Esophagus squamous epithelium (tissue), 5 donors: ENCODE measurements around the gene ARHGAP26. TPM values are rescaled to one million over a fixed set of nuclear protein-coding genes. Genes with fewer than 3 reads are reported as not detected.

Experiments
- DNase-seq: peaks from one replicate; lab custom pipeline; 2025; lab: John Stamatoyannopoulos, UW
- H3K27ac ChIP-seq, 4 donors: fragments of 200-600 bp; sonication (generic); one replicate each; pipeline ENCODE4 v1.5.1; 2016 to 2019; ENCODE audit warnings: mild to moderate bottlenecking in 1 of 4
- H3K27me3 ChIP-seq, 4 donors: fragments of 200-600 bp; sonication (generic); 1 replicate in 3 of 4; 2 replicates in 1 of 4; pipeline versions ENCODE4 v1.5.1 to v1.6.0; 2017 to 2021; ENCODE audit warnings: antibody characterized with exemption in 1 of 4
- H3K36me3 ChIP-seq, 3 donors: fragments of 200-600 bp; sonication (generic); one replicate each; pipeline ENCODE4 v1.5.1; 2016 to 2019
- H3K4me1 ChIP-seq, 3 donors: fragments of 200-600 bp; sonication (generic); one replicate each; pipeline ENCODE4 v1.5.1; 2017 to 2019
- H3K4me3 ChIP-seq, 4 donors: fragments of 200-600 bp; sonication (generic); 1 replicate in 3 of 4; 2 replicates in 1 of 4; pipeline ENCODE4 v1.5.1; 2016 to 2019; ENCODE audit warnings: mild to moderate bottlenecking in 2 of 4, moderate library complexity in 1 of 4
- H3K9me3 ChIP-seq, 3 donors: fragments of 200-600 bp; sonication (generic); one replicate each; pipeline ENCODE4 v1.5.1; 2016 to 2019
- POLR2A ChIP-seq, 4 donors: fragments of 450-650 bp; IDR thresholded peaks; one replicate each; pipeline ENCODE4 v1.6.1; 2017; ENCODE audit warnings: antibody characterized with exemption in 4 of 4, mild to moderate bottlenecking in 4 of 4, moderate library complexity in 3 of 4
- WGBS, 2 donors: methylation state at CpG; one replicate each; pipeline ENCODE4 v1.1.5; 2018; 5-methylcytosine and 5-hydroxymethylcytosine counted together
- intact Hi-C: fragments of 100-400 bp; cut with DNase I; formaldehyde crosslinking; loops from one replicate; pipeline ENCODE4 v1.15.0; 2022
- total RNA-seq, 4 donors: library from RNA; depleted of rRNA; stranded (reverse); fragments of >200 nt; gene quantifications; one replicate each; pipeline ENCODE4 v1.1.0, GENCODE V29; 2016
- TF ChIP-seq, protein P1 (sequence below), 6 experiments: fragments of 450-650 bp in 4 of 6; fragments of 200-600 bp in 2 of 6; sonication (generic) in 2 of 6; IDR thresholded peaks; one replicate each; pipeline ENCODE4 v1.5.1; 2016 to 2019; ENCODE audit warnings: antibody characterized with exemption in 6 of 6, mild to moderate bottlenecking in 4 of 6, moderate library complexity in 4 of 6
- donor health status: DM: yes; HTN: yes; CAD: no.

Gene ARHGAP26
- total RNA-seq, 4 donors from 2014 or later = 4.4 to 18.7 (median 15.4) TPM

DNA sequence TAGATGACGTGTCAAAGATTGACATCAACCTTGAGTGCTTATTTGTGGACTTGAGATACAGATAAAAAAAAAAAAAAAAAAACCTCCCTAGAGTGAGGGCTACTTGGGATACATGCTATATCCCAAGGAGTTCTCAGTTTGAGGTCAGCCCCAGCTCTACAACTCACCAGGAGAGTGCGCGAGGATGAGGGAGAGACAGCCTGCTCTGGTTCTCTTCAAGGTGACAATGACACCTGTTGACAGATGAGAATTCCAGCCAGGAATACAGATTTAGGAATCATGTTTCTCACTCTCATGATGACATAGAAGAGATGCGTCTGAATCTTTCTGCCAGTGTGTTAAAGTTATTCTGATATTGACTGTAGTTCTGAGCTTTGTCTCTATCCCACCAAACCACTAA is 24.9 kb upstream of the ARHGAP26 start:
- no peak overlapping the region for H3K4me3 ChIP-seq

GRCh38 chr5:142746532-142747433 is 23.4 kb upstream of the ARHGAP26 start:
- no peak for DNase-seq
- TF ChIP-seq POLR2A (IDR thresholded peaks at IDR 0.05) = no peak
- TF ChIP-seq, protein P1, sequence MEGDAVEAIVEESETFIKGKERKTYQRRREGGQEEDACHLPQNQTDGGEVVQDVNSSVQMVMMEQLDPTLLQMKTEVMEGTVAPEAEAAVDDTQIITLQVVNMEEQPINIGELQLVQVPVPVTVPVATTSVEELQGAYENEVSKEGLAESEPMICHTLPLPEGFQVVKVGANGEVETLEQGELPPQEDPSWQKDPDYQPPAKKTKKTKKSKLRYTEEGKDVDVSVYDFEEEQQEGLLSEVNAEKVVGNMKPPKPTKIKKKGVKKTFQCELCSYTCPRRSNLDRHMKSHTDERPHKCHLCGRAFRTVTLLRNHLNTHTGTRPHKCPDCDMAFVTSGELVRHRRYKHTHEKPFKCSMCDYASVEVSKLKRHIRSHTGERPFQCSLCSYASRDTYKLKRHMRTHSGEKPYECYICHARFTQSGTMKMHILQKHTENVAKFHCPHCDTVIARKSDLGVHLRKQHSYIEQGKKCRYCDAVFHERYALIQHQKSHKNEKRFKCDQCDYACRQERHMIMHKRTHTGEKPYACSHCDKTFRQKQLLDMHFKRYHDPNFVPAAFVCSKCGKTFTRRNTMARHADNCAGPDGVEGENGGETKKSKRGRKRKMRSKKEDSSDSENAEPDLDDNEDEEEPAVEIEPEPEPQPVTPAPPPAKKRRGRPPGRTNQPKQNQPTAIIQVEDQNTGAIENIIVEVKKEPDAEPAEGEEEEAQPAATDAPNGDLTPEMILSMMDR (IDR thresholded peaks at IDR 0.05) = no peak
- H3K36me3 ChIP-seq = no peaks in the 10 kb centered on the region
- no peaks in the 10 kb centered on the region for H3K27me3 ChIP-seq
- H3K4me1 ChIP-seq = peaks cover 3 to 22% (median 7%) of the 10 kb centered on the region in 3 donors
- intact Hi-C loops = no loop called here
- no peak overlapping the region for H3K27ac ChIP-seq
- no peaks in the 10 kb centered on the region for H3K9me3 ChIP-seq
- 57 to 72% methylated on average over 4 of the region's 4 CpGs for WGBS, 2 donors
- no peak overlapping the region for H3K4me3 ChIP-seq

More for the DNA sequence above, 24.9 kb upstream of the ARHGAP26 start:
- Histone ChIP-seq H3K4me1 (peaks cover 3 to 22% (median 7%) of the 10 kb centered on the region in 3 donors), H3K27ac (no peak overlapping the region), H3K27me3 (no peaks in the 10 kb centered on the region), H3K9me3 (no peaks in the 10 kb centered on the region), H3K36me3 (no peaks in the 10 kb centered on the region)
- TF ChIP-seq, protein P1 (IDR thresholded peaks at IDR 0.05) = no peak
- intact Hi-C loops = no loop called here
- DNase-seq = no peak
- WGBS, 2 donors = 88 to 95% methylated on average over 4 of the region's 4 CpGs

DNA sequence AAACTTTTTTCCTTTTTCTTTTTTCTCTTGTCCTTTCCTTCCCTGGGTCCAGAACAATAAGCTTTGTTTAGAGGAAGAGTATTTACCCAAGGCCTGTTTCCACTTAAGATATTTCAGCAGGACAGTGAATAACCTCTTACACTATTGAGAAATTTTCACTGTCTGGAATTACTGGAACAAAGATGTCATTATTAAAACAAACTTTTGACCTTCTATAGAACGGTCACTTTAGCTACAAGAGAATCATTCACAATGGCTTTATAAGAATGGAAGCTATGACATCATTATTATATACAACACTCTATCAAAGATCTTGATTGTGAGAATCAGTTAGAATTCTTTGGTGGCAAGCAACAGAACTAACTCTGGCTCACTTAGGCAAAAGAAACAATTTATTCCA is 22.0 kb upstream of the ARHGAP26 start:
- Histone ChIP-seq H3K4me3 (no peak overlapping the region), H3K4me1 (peaks cover 3 to 33% (median 9%) of the 10 kb centered on the region in 3 donors), H3K9me3 (no peaks in the 10 kb centered on the region), H3K27ac (peak overlapping the region in 1 of 4 donors; percentile 3), H3K27me3 (no peaks in the 10 kb centered on the region), H3K36me3 (no peaks in the 10 kb centered on the region)
- DNase-seq = no peak
- TF ChIP-seq, protein P1 (IDR thresholded peaks at IDR 0.05) = no peak
- TF ChIP-seq POLR2A (IDR thresholded peaks at IDR 0.05) = no peak
- intact Hi-C loops = no loop called here
- 50 to 75% methylated on average over 1 of the region's 1 CpG for WGBS, 2 donors

DNA sequence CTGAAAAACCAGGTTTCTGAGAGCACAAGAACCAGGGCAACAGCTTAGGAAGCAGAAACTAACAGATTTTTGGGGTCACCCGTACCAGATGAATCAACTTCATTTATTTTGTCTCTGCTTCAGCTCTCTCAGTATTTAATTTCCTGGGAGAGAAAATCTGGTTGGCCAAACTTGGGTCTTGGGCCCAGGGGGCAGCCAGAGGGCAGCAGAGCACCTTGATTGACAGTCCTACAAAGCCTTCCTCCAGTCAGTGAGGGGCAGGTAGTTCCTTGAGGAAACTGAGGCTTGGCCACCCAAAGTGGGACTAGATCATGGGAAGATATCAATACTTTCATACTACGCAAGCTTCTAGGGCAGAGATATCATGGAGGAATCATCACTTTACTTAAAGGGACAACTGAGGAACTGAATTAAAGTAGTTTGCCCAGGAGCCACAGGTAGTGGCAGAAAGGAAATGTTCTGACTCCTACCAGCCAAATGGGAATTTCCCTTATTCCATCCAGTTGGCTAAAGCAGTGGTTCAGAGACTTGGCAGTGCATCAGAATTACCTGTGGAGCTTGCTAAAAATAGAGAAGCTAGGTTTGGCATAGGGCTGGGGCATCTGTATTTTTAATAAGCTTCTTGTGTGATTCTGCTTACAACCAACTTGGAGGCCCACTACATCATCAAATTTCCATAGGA is 21.5 kb upstream of the ARHGAP26 start:
- no peak for TF ChIP-seq POLR2A (IDR thresholded peaks at IDR 0.05)
- TF ChIP-seq, protein P1 (IDR thresholded peaks at IDR 0.05) = peak; percentile 45 to 70 (median 58)
- peaks cover 3 to 33% (median 14%) of the 10 kb centered on the region in 3 donors for H3K4me1 ChIP-seq
- H3K27ac ChIP-seq = peak overlapping the region in 1 of 4 donors; percentile 3
- no peak overlapping the region for H3K4me3 ChIP-seq
- intact Hi-C loops = no loop called here
- H3K27me3 ChIP-seq = no peaks in the 10 kb centered on the region
- no peaks in the 10 kb centered on the region for H3K9me3 ChIP-seq
- H3K36me3 ChIP-seq = no peaks in the 10 kb centered on the region
- no peak for DNase-seq
- WGBS, 2 donors = 73 to 93% methylated on average over 2 of the region's 2 CpGs

DNA sequence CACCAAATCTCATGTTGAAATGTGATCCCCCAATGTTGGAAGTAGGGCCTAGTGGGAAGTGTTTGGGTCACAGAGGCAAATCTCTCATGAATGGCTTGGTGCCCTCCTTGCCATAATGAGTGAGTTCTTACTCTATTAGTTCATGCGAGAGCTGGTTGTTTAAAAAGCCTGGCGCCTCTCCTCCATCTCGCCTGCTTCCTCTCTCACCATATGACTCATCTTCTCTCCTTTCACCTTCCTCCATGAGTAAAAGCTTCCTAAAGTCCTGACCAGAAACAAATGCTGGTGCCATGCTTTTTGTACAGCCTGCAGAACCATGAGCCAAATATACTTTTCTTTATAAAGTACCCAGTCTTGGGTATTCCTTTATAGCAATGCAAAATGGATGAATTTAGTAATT is 20.9 kb upstream of the ARHGAP26 start:
- no peak overlapping the region for H3K27ac ChIP-seq
- WGBS, 2 donors = 26 to 30% methylated on average over 3 of the region's 3 CpGs
- no peak overlapping the region for H3K4me3 ChIP-seq
- TF ChIP-seq, protein P1 (IDR thresholded peaks at IDR 0.05) = no peak
- no peak for TF ChIP-seq POLR2A (IDR thresholded peaks at IDR 0.05)
- DNase-seq = no peak
- H3K9me3 ChIP-seq = no peaks in the 10 kb centered on the region
- no peaks in the 10 kb centered on the region for H3K27me3 ChIP-seq
- peaks cover 3 to 38% (median 15%) of the 10 kb centered on the region in 3 donors for H3K4me1 ChIP-seq
- intact Hi-C loops = no loop called here
- H3K36me3 ChIP-seq = no peaks in the 10 kb centered on the region
